ENCODE data around the gene ERRFI1. TPM values are rescaled to one million over a fixed set of nuclear protein-coding genes. Genes with fewer than 3 reads are reported as not detected.

ERRFI1 gene
- total RNA-seq, 1 experiment from 2014 or later = 83.0 TPM

- Mint-ChIP-seq H3K9me3 (ENCODE audit: low read depth, unreplicated experiment) (no peaks in the 10 kb centered on the region), H3K4me1 (ENCODE audit: low read depth, unreplicated experiment) (peaks cover 8% of the 10 kb centered on the region), H3K27ac (ENCODE audit: unreplicated experiment) (no peak overlapping the region), H3K4me3 (ENCODE audit: low read depth, unreplicated experiment) (no peak overlapping the region), H3K36me3 (ENCODE audit: insufficient read depth, unreplicated experiment) (peaks cover 40% of the 10 kb centered on the region), H3K27me3 (ENCODE audit: unreplicated experiment) (no peaks in the 10 kb centered on the region)
- DNase-seq = no peak
- TF ChIP-seq CTCF (IDR thresholded peaks at IDR 0.05; ENCODE audit: unreplicated experiment) = no peak
- CTCF ChIA-PET = interaction anchor here (1.0 kb wide), 1 partner anchor 343 kb away, joined by 3 read pairs; no protein-coding TSS in a partner anchor
- intact Hi-C loops (cut with micrococcal nuclease; ENCODE audit: unreplicated experiment) = no loop called here
- BruUV-seq (replicated peaks) = no TSS peak
Observed at GRCh38 chr1:7971024-7971423, 55.1 kb downstream of the ERRFI1 start.

GRCh38 chr1:7970246-7970645 is 55.9 kb downstream of the ERRFI1 start:
- CTCF ChIA-PET = no interaction called here
- Mint-ChIP-seq H3K4me1 (ENCODE audit: low read depth, unreplicated experiment) (peaks cover 8% of the 10 kb centered on the region), H3K4me3 (ENCODE audit: low read depth, unreplicated experiment) (no peak overlapping the region), H3K36me3 (ENCODE audit: insufficient read depth, unreplicated experiment) (peaks cover 36% of the 10 kb centered on the region), H3K9me3 (ENCODE audit: low read depth, unreplicated experiment) (no peaks in the 10 kb centered on the region), H3K27me3 (ENCODE audit: unreplicated experiment) (no peaks in the 10 kb centered on the region), H3K27ac (ENCODE audit: unreplicated experiment) (no peak overlapping the region)
- intact Hi-C loops (cut with micrococcal nuclease; ENCODE audit: unreplicated experiment) = no loop called here
- no TSS peak for BruUV-seq (replicated peaks)
- TF ChIP-seq CTCF (IDR thresholded peaks at IDR 0.05; ENCODE audit: unreplicated experiment) = no peak
- no peak for DNase-seq

GRCh38 chr1:7967651-7968050 is 58.5 kb downstream of the ERRFI1 start:
- Mint-ChIP-seq H3K9me3 (ENCODE audit: low read depth, unreplicated experiment) (no peaks in the 10 kb centered on the region), H3K4me3 (ENCODE audit: low read depth, unreplicated experiment) (no peak overlapping the region), H3K4me1 (ENCODE audit: low read depth, unreplicated experiment) (peaks cover 8% of the 10 kb centered on the region), H3K36me3 (ENCODE audit: insufficient read depth, unreplicated experiment) (peaks cover 39% of the 10 kb centered on the region), H3K27me3 (ENCODE audit: unreplicated experiment) (no peaks in the 10 kb centered on the region), H3K27ac (ENCODE audit: unreplicated experiment) (no peak overlapping the region)
- no TSS peak for BruUV-seq (replicated peaks)
- no peak for DNase-seq
- intact Hi-C loops (cut with micrococcal nuclease; ENCODE audit: unreplicated experiment) = no loop called here
- CTCF ChIA-PET = no interaction called here
- no peak for TF ChIP-seq CTCF (IDR thresholded peaks at IDR 0.05; ENCODE audit: unreplicated experiment)

GRCh38 chr1:7967196-7967595 is 58.9 kb downstream of the ERRFI1 start:
- CTCF ChIA-PET = no interaction called here
- BruUV-seq (replicated peaks) = no TSS peak
- H3K4me3 Mint-ChIP-seq (ENCODE audit: low read depth, unreplicated experiment) = no peak overlapping the region
- DNase-seq = no peak
- H3K4me1 Mint-ChIP-seq (ENCODE audit: low read depth, unreplicated experiment) = peaks cover 8% of the 10 kb centered on the region
- H3K27me3 Mint-ChIP-seq (ENCODE audit: unreplicated experiment) = no peaks in the 10 kb centered on the region
- no peaks in the 10 kb centered on the region for H3K9me3 Mint-ChIP-seq (ENCODE audit: low read depth, unreplicated experiment)
- intact Hi-C loops (cut with micrococcal nuclease; ENCODE audit: unreplicated experiment) = no loop called here
- H3K27ac Mint-ChIP-seq (ENCODE audit: unreplicated experiment) = no peak overlapping the region
- peaks cover 44% of the 10 kb centered on the region for H3K36me3 Mint-ChIP-seq (ENCODE audit: insufficient read depth, unreplicated experiment)
- TF ChIP-seq CTCF (IDR thresholded peaks at IDR 0.05; ENCODE audit: unreplicated experiment) = no peak
